HG03378 (cell line): ENCODE results near the gene BCL2.

Experiments
- ATAC-seq: cut with Tn5 transposase; IDR thresholded peaks from one replicate; pipeline ENCODE4 v1.9.1; 2021; ENCODE audit warnings: mild to moderate bottlenecking, moderate library complexity; ENCODE audit not compliant: unreplicated experiment

The BCL2 gene

DNA sequence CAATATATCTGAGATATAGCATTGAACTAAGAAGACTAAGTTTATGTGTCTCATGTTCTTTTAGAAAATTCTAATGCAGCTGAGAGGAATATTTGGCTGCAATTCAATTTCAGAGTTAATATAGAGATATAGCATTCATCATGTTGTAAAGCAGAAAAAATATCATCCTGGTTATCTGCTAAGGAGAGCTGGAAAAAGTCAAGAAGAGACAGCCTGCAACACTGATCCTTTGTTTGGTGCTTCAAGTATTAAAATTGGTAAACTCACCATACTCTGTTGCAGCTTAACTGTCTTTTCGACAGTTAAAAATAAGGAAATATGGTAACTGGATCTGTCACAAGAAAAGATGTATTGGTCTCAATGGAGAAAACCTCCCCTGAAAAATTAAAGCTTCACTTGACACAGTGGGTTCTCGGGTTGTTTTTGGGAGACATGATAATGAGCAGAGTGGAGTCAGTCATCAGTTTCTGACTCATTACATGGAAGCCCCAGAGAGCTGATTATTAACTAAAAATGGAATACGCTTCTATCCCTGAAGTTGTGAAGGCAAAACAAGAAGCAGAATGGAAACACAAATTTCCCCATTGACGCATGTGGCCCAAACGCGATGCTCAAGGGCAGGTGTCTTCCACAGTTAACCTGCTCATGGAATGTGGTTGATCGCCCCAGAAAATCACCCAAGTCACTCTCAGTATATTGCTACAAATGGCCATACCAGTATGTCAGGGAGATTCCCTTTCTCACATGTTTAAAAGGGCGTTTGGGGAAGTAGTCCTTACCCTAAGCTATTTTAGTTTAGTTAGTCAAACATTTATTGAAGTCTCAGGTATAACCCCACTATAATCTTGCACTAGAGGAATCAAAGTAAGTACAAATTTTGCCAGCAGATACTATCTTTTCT is 8.2 kb downstream of the BCL2 start:
- peak; percentile 81 for ATAC-seq

DNA sequence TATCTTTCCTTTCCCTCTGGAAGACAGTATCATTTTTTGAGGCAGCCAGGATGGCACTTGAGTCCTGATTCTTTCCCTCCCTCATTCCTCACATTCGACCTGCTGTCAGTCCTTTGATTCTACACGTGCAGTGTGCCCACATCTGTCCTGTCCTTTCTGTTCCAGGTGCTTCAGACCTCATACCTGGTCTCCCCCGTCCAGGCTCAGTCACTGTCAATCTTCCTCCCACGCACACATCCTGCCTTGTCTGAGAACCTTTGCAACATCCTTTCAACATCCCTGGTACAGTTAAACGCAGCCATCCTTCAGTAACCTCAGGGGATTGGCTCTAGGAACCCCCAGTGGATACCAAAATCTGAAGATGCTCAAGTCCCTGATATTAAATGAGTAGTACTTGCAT is 10.1 kb downstream of the BCL2 start:
- no peak for ATAC-seq

DNA sequence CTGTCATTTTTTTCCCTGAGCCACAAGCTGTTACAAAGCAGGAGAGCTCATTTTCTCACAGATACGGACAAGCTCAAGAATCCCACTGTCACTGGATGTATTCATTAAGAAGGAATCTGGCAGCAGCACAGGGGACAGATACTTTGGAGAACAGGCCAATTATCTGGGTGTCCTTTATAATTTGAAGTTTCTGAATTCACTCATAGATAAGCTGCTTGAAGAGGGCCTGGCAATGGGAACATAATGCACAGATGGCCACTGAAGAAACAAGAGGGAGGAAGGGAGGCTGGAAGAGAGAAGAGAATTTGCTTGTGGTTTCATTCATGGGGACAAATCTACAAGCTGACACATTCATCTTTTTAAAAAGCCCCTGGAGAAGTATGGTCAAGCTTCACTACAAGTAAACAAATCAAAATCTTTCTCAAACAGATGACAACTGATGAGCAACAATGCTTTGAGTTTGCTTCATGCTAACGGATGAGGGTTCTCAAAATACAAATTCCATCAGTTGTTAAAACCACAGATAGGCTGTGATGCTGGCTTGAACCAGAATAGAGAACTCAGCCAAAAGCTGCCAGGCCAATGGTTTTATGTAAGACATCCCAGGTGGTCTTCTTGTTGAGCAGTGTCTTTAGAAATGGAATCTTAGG is 11.9 kb downstream of the BCL2 start:
- no peak for ATAC-seq

DNA sequence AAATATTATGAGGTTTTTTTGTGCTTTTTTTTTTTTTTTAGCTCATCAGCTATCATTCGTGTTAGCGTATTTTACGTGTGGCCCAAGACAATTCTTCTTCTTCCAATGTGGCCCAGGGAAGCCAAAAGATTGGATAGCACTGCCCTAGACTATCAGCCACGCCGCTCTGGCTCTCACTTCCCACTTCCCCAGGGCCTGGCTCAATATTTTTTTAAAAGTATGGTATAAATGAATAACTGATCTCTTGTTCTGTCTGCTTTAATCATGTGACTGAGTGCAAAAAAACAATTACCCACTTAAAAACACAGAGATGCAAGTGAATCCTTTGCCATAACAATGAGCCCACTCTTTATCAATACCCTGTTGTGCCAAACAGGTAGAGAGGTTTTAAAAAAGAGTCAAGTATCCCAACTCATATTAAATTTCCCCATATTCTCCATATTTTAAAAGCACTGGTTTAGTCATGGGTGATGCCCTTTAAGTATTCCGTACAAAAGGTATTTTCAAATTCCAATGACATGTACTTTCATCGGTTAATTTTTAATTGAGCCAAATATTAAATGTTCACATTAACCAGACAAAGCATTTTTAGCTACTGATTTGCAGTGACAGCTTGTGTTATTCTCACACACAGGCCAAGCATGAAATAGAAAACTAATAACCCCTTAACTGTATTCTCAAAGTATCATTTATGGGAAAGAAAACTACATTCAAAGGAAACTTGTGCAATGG is 12.6 kb downstream of the BCL2 start:
- ATAC-seq = no peak

DNA sequence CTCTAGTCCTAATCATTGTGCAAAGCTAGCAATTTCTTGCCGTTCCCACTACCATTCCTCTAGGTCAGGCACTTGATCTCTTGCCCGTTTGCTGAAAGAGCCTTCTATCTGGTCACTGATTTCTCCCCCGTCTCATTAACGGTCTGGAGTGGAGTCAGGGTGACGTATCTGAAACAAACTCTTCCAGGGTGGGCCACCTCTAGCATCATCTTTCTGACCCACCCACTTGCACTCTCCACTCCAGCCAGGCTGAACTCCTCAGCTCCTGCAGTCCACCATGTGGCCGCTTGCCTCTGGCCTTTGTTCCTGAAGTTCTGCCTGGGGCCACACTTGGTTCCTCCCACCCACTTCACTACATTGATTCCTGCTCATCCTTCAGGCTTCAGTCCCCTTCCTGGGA is 13.3 kb downstream of the BCL2 start:
- ATAC-seq = no peak

DNA sequence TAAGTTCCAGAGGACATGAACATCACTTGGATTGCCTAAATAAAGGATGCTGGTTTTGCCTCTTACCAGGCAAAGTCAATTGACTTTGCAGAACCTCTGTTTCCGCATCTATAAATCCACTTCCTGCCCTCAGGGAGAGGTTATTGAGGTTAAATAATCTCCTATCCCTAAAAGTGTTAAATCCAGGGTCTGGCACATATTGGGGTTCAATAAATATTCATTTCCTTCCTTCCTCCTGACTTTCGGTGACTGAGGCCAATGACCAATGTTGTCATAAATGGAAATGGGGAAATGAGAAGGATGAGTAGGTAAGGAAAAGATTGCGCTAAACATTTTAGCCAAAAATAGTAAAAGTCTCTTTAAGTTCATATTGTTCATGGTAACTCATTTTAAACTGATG is 16.0 kb downstream of the BCL2 start:
- no peak for ATAC-seq

DNA sequence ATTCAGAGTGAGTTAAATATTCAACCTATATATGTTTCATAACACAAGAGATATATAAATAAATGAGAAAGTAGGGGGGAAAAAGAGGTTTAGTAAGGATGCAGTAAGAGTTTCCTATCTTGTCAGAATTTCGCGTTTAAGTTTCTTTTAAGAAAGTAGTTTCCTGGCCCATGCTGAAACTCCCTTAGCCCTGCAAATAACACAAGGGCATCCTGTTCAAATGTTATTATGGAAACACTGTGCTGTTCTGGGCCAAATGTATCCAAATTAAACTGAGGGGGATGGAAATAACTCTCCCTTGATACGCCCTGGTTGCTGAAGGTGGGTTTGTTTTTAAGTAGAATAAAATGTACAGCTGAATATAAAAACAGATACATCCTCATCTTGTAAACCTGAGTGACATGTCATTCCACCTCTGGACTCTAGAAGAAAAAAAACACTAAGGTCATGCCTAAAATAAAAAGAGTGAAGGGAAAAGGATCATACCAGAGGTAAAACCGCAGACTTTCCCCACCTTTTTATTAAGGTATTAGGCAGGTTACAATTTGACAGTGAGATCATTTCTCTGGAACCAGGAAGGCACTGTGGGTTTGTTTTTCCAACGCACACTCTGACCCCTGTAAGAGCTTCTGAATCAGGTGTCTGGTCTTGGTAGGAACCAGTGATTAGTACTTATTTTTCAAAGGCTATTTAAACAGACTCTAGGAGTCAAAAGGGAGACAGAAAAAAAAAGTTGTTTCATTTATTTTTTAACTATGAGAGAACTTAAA is 16.7 kb downstream of the BCL2 start:
- ATAC-seq = no peak

DNA sequence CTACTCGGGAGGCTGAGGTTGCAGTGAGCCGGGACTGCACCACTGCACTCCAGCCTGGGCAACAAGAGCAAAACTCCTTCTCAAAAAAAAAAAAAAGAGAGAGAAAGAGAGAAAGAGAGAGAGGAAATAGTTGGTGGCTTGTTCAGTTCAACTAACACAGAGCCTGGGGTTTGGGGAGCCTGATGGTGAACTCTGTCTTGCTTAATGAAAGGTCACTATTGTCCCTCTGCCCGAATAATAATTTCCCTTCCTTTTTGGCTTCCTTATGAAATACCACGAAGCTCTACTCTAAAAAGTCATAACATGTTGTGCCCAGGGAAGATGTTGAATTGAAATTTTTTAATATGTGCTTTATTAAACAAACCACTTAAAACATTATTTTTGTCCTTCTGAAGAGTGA is 17.3 kb downstream of the BCL2 start:
- no peak for ATAC-seq

DNA sequence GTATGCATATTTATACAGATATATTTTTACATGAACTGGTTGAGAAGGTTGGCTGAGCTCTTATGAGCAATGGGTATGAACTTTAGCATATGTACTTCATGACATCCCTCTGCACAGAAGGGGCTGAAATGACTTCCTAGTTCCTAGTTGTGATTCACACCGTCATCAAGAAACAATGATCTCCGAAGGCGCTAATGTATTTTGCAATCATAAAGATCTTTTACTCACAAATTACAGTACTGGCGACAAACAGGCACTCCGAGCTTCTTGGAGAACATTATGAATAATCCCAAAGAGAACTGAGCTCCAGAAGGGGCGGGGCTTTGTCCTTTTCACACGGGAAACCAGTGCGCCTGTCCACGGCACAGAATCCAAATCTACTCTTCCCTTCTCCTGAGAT is 18.1 kb downstream of the BCL2 start:
- ATAC-seq = no peak

DNA sequence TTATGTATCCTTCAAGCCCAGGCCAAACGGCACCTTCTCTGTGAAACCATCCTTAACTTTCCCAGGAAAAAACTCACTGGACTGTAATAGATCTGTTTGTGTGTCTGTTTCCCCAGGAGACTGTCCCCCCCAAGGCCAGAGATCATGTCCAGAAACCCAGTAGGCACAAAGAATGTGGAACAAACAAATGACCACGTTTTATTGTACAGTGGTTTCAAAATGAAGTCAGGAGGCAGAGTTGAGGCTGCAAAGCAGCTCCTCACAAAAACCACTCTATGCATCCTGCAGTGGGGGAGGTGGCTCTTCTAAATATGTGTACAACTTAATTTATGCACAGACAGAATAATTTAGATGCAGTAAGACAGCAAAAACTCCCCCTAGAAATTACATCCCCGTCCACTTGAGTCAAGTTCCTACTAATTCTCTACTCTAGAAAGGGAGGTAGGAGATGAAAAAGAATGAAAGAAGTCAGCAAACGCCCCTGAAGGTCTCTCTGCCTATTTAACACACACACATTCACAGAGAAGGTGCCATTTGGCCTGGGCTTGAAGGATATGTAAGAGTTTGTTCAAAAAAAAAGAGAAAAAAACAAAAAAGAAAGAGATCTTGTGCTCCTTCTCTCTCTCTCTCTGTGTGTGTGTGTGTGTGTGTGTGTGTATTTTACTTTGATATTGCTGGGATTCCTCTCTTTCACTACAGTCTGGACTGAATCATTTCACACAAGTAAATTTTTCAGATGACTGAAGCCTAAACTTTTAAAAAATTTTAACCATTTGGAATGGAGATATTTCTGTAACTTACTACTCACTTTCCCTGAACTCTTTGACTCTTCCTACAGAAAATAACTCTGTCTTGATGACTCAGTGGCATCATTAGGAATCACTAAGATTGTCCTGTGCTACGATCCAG is 19.5 kb downstream of the BCL2 start:
- peak; percentile 68 for ATAC-seq

DNA sequence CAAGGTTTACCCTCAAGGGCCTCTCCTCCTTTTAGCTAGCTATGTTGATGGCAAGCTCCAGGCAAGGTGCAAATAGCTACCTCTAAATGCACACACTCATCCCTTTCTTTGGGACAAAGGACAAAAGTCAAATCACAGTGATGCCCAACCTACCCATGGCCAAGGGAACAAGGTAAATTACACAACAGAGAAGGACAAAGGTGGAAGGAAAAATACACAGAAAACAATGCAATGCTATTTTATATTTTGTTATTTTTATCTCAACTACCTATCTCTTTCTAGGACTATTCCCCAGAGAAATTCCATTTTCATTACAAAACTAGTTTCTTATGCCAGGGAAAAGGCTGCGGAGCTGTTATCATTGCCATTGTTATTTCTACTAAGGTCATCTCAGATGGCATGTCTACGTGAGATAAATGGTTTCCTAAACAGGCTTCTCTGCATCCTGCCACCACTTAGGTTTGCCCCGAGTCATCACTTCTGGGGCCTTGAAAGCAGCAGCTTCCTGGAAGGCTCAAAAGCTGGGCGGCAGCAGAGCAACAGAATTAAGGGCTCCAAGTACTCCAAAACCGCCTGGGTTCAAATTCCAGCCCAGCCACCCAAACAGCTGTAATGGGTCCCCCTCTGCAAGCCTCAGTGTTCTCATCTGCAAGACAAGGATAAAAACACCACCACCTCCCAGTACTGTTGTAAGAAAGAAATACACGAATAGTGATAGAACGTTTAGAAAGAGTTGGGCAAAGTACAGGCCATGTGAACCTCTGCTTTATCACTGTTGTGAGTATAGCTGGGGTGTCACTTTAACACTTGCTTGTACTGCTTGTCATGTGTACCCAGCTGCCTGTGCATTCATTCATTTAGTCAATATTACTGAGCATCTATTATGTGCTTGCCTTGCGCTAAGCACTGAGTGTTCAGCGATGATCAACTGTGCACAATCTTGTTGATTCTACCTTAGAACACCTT is 20.9 kb downstream of the BCL2 start:
- no peak for ATAC-seq

DNA sequence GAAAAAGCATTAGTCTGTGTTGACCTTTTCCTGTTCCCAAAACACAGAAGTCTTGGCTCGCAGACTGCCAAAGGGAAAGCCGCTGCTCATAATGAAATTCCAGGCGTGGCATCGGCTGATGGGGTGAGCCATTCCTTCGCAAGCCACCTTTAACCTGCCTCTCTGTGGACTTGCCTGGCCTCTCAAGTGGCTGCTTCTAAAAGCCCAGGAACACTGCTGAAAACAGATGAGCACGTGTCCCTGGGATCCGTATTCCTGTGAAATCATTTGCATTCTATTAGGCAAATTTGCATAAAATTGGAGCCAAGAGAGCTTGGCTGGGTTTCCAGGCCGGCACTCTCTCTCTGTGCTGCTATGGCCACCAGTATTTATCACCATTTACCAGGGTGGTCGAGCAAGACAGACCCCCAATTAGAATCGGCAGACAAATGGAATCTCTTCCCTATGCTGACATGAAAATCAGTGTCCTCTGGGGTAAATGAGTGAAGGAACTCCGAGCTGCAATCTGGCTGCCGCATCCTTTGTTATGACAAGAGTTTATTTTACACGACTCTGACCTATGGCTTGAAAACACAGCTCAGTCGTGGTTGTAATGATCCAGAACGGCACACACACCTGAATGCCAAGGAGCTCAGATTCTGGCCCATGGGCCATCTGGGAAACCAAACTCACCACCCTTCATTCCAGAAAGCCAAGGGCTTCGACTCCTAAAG is 21.7 kb downstream of the BCL2 start:
- ATAC-seq = no peak

DNA sequence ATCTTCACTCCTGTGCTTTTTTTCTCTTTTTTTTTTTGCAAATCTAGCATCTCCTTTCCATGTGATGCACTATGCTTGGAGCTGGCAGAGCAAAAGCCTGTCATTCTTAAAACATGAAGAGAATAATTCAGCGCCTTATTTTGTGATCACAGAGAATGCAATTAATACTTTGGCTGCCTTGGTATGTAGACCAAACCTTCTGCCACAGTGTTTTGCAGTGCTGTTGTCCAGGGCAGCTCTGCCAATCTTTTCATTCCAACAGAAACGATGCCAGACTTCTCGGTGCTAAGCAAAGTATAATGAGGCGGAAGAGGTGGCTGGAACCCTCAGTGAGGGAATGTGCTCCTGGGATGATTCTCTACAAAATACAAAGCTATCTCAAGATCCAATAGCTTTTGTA is 25.6 kb downstream of the BCL2 start:
- no peak for ATAC-seq

DNA sequence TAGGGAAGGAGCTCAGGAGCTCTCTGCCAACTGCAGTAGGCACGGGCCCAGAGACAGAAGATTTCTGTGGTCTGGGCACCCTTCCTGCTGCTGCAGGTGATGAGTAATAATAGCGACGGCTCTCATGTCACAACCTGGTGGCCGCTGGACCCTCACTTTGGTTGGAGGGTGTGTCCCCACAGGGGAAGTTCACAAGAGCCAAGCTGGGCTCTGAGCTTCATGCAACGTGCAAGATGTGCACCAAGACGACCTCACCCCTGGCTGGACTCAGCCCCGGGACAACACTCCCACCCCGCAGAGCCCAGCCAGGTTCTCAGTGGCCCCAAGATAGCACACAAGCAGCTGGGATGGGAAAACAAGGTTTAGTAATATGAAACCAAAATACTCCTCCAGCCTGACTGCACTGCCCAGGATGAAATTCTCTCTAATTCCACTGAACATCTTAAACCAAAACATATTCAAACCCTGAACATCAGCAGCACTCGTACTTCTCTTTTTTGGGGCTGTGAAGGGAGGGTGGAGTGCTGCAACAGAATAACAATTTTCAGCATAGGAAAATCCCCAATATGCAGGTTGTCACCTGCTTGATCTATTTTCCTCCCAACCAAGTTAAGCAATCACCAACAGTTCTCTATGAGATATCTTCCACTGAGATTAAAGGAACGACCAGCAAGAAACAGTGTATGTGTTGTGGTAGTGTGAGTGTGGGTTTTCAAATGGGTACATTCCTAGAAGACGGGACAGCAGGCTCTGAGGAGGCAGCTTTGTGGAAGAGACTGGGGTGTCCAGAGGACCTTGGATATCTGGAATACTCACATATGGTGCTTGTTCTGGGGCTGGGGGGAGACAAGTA is 26.5 kb downstream of the BCL2 start:
- peak; percentile 48 for ATAC-seq

DNA sequence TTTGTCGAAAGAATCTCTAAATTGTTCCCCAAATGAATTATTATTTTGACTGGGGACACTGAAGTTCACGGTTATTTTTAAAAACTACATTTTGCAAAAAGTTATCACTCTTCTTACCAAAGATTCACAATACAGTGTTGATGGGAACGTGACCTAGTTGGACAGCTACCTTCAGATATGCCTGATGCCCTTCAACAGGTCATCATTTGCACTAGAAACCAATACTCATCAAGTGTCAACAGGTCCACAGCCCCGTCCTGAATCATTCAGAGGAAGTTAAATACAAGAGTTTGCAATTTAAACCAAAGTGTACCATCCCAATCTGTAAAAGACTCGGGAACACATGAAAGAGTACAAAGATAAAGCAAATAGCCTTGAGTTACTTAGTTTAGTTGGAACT is 28.3 kb downstream of the BCL2 start:
- no peak for ATAC-seq

DNA sequence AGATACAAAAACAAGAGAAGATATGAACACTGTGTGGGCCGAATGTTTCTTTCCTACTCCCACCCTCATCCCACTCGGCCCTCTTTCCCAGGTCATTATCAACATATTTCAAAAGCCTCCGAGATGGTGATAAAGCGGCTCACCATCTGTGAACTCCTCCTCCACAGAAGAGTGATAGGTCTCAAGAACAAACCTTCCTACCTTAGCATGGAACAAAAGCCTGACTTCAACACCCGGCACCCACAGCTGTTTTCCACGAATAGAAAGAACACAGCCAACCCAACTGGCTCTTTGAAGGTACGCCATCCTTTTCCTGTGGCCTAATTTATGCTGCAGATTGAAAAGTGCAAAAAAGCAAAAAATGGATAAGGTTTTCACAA is 28.8 kb downstream of the BCL2 start:
- no peak for ATAC-seq

DNA sequence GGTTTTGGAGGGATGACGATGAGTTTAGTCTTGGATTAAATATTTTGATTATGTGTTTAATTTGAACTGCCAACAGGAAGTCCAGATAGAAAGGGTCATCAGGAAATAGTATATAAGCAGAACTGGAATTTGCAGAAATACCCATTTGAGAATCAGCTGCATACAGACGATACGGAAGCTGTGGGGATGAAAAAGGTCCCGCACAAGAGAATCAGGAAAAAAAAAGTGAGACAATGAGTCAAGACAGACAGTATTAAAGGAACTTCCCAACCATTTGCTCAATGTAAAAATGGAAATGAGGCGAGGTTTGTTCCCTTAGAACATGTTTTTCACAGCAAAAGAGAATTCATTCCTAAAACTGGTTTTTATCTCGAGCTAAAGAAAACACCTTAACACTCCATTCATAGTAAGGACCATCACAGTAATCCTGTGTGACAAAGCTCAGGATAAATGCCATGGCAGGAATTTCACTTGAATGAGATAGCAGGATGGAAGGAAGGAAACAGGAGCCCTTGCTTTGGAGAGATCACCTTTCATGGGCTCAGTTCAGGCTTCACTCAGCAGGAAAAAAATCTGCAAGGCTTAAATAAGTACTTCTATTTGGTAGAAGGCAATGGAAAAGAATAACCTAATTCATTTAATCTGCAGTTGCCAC is 29.3 kb downstream of the BCL2 start:
- no peak for ATAC-seq
